CD4-positive, alpha-beta T cell (primary cell): ENCODE results near the gene LYST. TPM values are rescaled to one million over a fixed set of nuclear protein-coding genes. Genes with fewer than 3 reads are reported as not detected.

Experiments
- ATAC-seq: fragments of 200-7000 bp; cut with Tn5 transposase; one replicate; pipeline ENCODE4 v1.10.0; 2022; ENCODE audit warnings: mild to moderate bottlenecking; ENCODE audit not compliant: poor library complexity
- CTCF ChIA-PET: fragments of 350-600 bp; sonication (Branson Sonifier 250); formaldehyde crosslinking; loops from one replicate; lab custom pipeline; 2021; ENCODE audit warnings: antibody characterized with exemption, inconsistent platforms; lab: Charles Lee
- POLR2A ChIA-PET: fragments of 350-600 bp; sonication (Branson Sonifier 250); formaldehyde crosslinking; loops from one replicate; lab custom pipeline; 2021; ENCODE audit warnings: antibody characterized with exemption, inconsistent platforms; lab: Charles Lee
- DNase-seq, 14 experiments: peaks; one replicate each; pipeline ENCODE4 v3.0.0-alpha.2; 2013 to 2020; ENCODE audit warnings: mixed read lengths in 2 of 14
- H3K27ac ChIP-seq, 2 donors: one replicate each; pipeline versions ENCODE4 v1.5.1 to v1.7.0; 2013; ENCODE audit warnings: low read length in 2 of 2, low read depth in 1 of 2, mild to moderate bottlenecking in 1 of 2
- H3K27me3 ChIP-seq, 2 experiments: 1 replicate in 1 of 2; 2 replicates in 1 of 2; pipeline versions ENCODE4 v1.6.1 to v1.7.0; 2013; ENCODE audit warnings: low read length in 2 of 2, control low read depth in 1 of 2, mild to moderate bottlenecking in 1 of 2, moderate library complexity in 1 of 2; ENCODE audit not compliant: insufficient read depth in 2 of 2, control insufficient read depth in 1 of 2
- H3K36me3 ChIP-seq: one replicate; pipeline ENCODE4 v1.6.1; 2013; ENCODE audit warnings: low read length, control low read depth; ENCODE audit not compliant: insufficient read depth
- H3K4me1 ChIP-seq: one replicate; pipeline ENCODE4 v1.6.1; 2013; ENCODE audit warnings: low read length, control low read depth; ENCODE audit not compliant: insufficient read depth
- H3K4me3 ChIP-seq: one replicate; pipeline ENCODE4 v1.5.1; 2013; ENCODE audit warnings: mild to moderate bottlenecking, low read length, moderate library complexity
- H3K9me3 ChIP-seq, 2 experiments: 1 replicate in 1 of 2; 2 replicates in 1 of 2; pipeline versions ENCODE4 v1.6.1 to v1.7.0; 2013; ENCODE audit warnings: low read length in 2 of 2, mild to moderate bottlenecking in 2 of 2, control low read depth in 1 of 2, moderate library complexity in 1 of 2; ENCODE audit not compliant: control insufficient read depth in 1 of 2, insufficient read depth in 1 of 2
- H3K27ac Mint-ChIP-seq: one replicate; pipeline ENCODE4 v1.8.0; 2020; ENCODE audit warnings: mixed read lengths
- H3K27me3 Mint-ChIP-seq: one replicate; pipeline ENCODE4 v1.8.0; 2021; ENCODE audit warnings: mixed read lengths
- H3K36me3 Mint-ChIP-seq: one replicate; pipeline ENCODE4 v1.8.0; 2021; ENCODE audit warnings: low read depth, mixed read lengths
- H3K4me1 Mint-ChIP-seq: one replicate; pipeline ENCODE4 v1.8.0; 2021; ENCODE audit warnings: low read depth, mixed read lengths
- H3K4me3 Mint-ChIP-seq: one replicate; pipeline ENCODE4 v1.8.0; 2020; ENCODE audit warnings: mild to moderate bottlenecking, mixed read lengths
- H3K9me3 Mint-ChIP-seq: one replicate; pipeline ENCODE4 v1.8.0; 2020; ENCODE audit warnings: mixed read lengths
- intact Hi-C, 2 experiments: fragments of 100-400 bp; cut with DNase I in 1 of 2; cut with micrococcal nuclease in 1 of 2; formaldehyde crosslinking; loops; one replicate each; pipeline versions ENCODE4 v1.15.1 to v1.9.0; 2023 to 2025; cut with DNase I, micrococcal nuclease
- total RNA-seq, 174 experiments: library from RNA in 2 of 174; stranded (reverse) in 2 of 174; gene quantifications; one replicate each; pipeline ENCODE4 v1.2.3 and lab custom pipeline; 2021 to 2026
- TF ChIP-seq, protein P1 (sequence below): fragments of 200-600 bp; IDR thresholded peaks from one replicate; pipeline ENCODE4 v1.8.0; 2022; ENCODE audit warnings: antibody characterized with exemption, mild to moderate bottlenecking

LYST gene
- total RNA-seq, 2 experiments from 2014 or later: 24.9 to 26.8 TPM

DNA sequence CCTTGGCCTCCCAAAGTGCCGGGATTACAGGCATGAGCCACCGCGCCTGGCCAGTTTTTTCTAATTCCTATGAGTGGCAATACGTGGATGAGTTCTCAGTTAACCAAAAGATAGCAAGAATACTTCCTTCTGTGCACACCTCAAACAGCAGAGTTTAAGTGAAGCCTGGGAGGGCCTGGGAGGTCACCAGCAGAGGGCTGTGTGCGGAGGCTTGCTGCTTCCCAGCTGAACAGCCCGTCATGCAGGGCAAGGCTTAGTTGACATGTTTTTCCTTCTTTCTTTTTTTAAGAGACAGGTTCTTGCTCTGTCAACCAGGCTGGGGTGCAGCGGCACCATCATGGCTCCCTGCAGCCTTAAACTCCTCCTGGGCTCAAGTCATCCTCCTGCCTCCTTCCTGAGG, 234.9 kb downstream of the LYST start:
- TF ChIP-seq, protein P1, sequence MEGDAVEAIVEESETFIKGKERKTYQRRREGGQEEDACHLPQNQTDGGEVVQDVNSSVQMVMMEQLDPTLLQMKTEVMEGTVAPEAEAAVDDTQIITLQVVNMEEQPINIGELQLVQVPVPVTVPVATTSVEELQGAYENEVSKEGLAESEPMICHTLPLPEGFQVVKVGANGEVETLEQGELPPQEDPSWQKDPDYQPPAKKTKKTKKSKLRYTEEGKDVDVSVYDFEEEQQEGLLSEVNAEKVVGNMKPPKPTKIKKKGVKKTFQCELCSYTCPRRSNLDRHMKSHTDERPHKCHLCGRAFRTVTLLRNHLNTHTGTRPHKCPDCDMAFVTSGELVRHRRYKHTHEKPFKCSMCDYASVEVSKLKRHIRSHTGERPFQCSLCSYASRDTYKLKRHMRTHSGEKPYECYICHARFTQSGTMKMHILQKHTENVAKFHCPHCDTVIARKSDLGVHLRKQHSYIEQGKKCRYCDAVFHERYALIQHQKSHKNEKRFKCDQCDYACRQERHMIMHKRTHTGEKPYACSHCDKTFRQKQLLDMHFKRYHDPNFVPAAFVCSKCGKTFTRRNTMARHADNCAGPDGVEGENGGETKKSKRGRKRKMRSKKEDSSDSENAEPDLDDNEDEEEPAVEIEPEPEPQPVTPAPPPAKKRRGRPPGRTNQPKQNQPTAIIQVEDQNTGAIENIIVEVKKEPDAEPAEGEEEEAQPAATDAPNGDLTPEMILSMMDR: no peak
- no peak overlapping the region for H3K27ac Mint-ChIP-seq

DNA sequence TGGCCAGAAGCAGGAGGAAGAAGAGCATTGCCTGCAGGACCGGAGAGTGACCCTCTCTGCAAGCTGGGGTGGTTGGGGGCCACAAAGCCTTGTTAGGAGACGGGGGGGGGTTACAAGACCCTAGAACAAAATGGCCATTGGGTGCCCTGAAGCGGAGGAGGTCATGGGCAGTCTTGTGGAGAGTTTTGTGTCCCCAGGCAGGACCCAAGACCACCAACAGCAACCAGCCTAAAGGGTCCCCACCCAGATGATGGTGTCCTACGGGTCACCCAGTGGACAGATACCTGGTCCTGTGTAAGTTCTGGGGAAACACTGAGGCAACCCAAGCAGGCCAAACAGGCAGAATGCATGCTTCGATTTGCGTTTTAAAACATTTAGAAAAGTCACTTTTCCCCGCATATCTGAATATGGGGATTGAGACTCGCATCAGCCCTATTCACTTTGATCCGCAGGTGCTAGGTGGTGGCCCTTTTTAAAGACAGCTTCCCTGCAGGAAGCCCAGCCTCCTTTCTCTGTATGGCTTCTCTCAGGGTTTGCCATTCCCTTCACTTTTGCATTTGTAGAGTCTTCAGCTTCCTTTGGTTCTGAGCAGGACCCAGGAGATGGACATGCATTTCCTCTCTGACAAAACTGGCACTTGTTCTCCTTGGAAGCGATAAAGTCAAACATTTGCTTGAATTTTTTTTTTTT, 238.2 kb downstream of the LYST start:
- Mint-ChIP-seq H3K4me1 (peaks cover 7% of the 10 kb centered on the region), H3K27ac (no peak overlapping the region), H3K9me3 (no peaks in the 10 kb centered on the region), H3K27me3 (peaks cover 12% of the 10 kb centered on the region), H3K4me3 (no peak overlapping the region), H3K36me3 (no peaks in the 10 kb centered on the region)
- no peaks in the 10 kb centered on the region for H3K36me3 ChIP-seq
- H3K9me3 ChIP-seq: no peaks in the 10 kb centered on the region
- H3K27ac ChIP-seq: no peak overlapping the region
- no peaks in the 10 kb centered on the region for H3K4me1 ChIP-seq
- ATAC-seq (no peak), DNase-seq (no peak)
- H3K4me3 ChIP-seq: no peak overlapping the region
- ChIA-PET CTCF (no interaction called here), POLR2A (interaction anchor here (0.6 kb wide), 1 partner anchor 1518 kb away, joined by 3 read pairs; no protein-coding TSS in a partner anchor)
- intact Hi-C loops: no loop called here
- TF ChIP-seq, protein P1: no peak
- H3K27me3 ChIP-seq: no peaks in the 10 kb centered on the region

More for the DNA sequence above, 234.9 kb downstream of the LYST start:
- no peak for ATAC-seq
- H3K27me3 ChIP-seq: no peaks in the 10 kb centered on the region
- DNase-seq: no peak
- no peaks in the 10 kb centered on the region for H3K4me1 ChIP-seq
- POLR2A ChIA-PET: no interaction called here
- H3K4me3 ChIP-seq: no peak overlapping the region
- no peak overlapping the region for H3K4me3 Mint-ChIP-seq
- H3K27me3 Mint-ChIP-seq: peaks cover 6% of the 10 kb centered on the region
- no peaks in the 10 kb centered on the region for H3K9me3 Mint-ChIP-seq
- H3K27ac ChIP-seq: no peak overlapping the region
- H3K36me3 ChIP-seq: no peaks in the 10 kb centered on the region
- CTCF ChIA-PET: no interaction called here
- intact Hi-C loops: no loop called here
- no peaks in the 10 kb centered on the region for H3K36me3 Mint-ChIP-seq
- H3K4me1 Mint-ChIP-seq: peaks cover 7% of the 10 kb centered on the region
- no peaks in the 10 kb centered on the region for H3K9me3 ChIP-seq

DNA sequence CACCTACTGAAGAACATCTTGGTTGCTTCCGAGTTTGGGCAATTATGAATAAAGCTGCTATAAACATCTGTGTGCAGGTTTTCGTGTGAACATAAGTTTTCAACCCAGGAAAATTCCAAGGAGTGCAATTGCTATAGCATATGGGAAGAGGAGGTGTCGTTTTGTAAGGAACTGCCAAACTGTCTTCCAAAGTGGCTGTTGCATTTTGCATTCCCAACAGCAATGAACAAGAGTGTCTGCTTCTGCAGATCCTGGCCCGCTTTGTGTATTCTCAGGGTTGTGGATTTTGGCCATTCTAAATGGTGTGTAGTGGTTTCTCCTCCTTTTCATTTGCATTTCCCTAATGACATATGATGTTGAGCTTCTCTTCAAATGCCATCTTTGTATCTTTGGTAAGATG, 240.9 kb downstream of the LYST start:
- TF ChIP-seq, protein P1: no peak
- ATAC-seq (no peak), DNase-seq (no peak)
- Histone ChIP-seq H3K27ac (no peak overlapping the region), H3K36me3 (no peaks in the 10 kb centered on the region), H3K4me3 (no peak overlapping the region), H3K27me3 (no peaks in the 10 kb centered on the region), H3K4me1 (no peaks in the 10 kb centered on the region), H3K9me3 (no peaks in the 10 kb centered on the region)
- intact Hi-C loops: no loop called here
- CTCF ChIA-PET: no interaction called here
- POLR2A ChIA-PET: no interaction called here
- no peaks in the 10 kb centered on the region for H3K9me3 Mint-ChIP-seq
- H3K4me3 Mint-ChIP-seq: no peak overlapping the region
- H3K27me3 Mint-ChIP-seq: peaks cover 13% of the 10 kb centered on the region
- no peak overlapping the region for H3K27ac Mint-ChIP-seq
- no peaks in the 10 kb centered on the region for H3K36me3 Mint-ChIP-seq
- no peaks in the 10 kb centered on the region for H3K4me1 Mint-ChIP-seq
